SK-N-SH treated with all-trans-retinoic acid at 6 μM for 48 hours (cell line): ENCODE data around the gene GP2.

ENCODE experiments used
- ATAC-seq: fragments of 200-7000 bp; cut with Tn5 transposase; 3 replicates; pipeline ENCODE4 v1.9.1; 2020; ENCODE audit warnings: mild to moderate bottlenecking, moderate library complexity
- ARNTL ChIP-seq: fragments of 450-650 bp; formaldehyde crosslinking; IDR thresholded peaks from 2 replicates; pipeline ENCODE4 v1.5.0; 2020; ENCODE audit warnings: low read depth, mild to moderate bottlenecking, moderate library complexity, borderline replicate concordance
- BACH2 ChIP-seq: fragments of 250-450 bp; sonication (Bioruptor Pico); IDR thresholded peaks from 2 replicates; pipeline ENCODE4 v1.9.0; 2021; ENCODE audit warnings: mild to moderate bottlenecking, borderline replicate concordance
- CREB5 ChIP-seq: fragments of 250-450 bp; sonication (Bioruptor Pico); IDR thresholded peaks from 2 replicates; pipeline ENCODE4 v1.5.1; 2020; ENCODE audit warnings: low read depth, mild to moderate bottlenecking, moderate library complexity
- CSDC2 ChIP-seq: fragments of 250-450 bp; sonication (Bioruptor Pico); IDR thresholded peaks from 2 replicates; pipeline ENCODE4 v1.5.0; 2020; ENCODE audit warnings: mild to moderate bottlenecking, moderate library complexity
- CSRNP3 ChIP-seq: fragments of 250-450 bp; sonication (Bioruptor Pico); IDR thresholded peaks from 2 replicates; pipeline ENCODE4 v1.5.1; 2021; ENCODE audit warnings: mild to moderate bottlenecking, moderate library complexity
- ESRRG ChIP-seq: fragments of 250-450 bp; sonication (Bioruptor Pico); IDR thresholded peaks from 2 replicates; pipeline ENCODE4 v1.6.1; 2021; ENCODE audit warnings: mild to moderate bottlenecking
- GLIS3 ChIP-seq: fragments of 250-450 bp; sonication (Bioruptor Pico); IDR thresholded peaks from 2 replicates; pipeline ENCODE4 v1.5.0; 2020; ENCODE audit warnings: mild to moderate bottlenecking, moderate library complexity
- ISL1 ChIP-seq: fragments of 250-450 bp; sonication (Bioruptor Pico); IDR thresholded peaks from 2 replicates; pipeline ENCODE4 v2.1.2; 2022; ENCODE audit warnings: mild to moderate bottlenecking, moderate library complexity
- OSR1 ChIP-seq: fragments of 250-450 bp; sonication (Bioruptor Pico); IDR thresholded peaks from 2 replicates; pipeline ENCODE4 v1.8.0; 2022; ENCODE audit warnings: moderate library complexity, mild to moderate bottlenecking, inconsistent platforms
- POU6F1 ChIP-seq: fragments of 250-450 bp; sonication (Bioruptor Pico); IDR thresholded peaks from 2 replicates; pipeline ENCODE4 v1.8.0; 2021; ENCODE audit warnings: low read depth, mild to moderate bottlenecking, moderate library complexity, borderline replicate concordance
- PPARA ChIP-seq: fragments of 250-450 bp; sonication (Bioruptor Pico); IDR thresholded peaks from 2 replicates; pipeline ENCODE4 v1.5.0; 2020; ENCODE audit warnings: mild to moderate bottlenecking, borderline replicate concordance
- RARB ChIP-seq: fragments of 250-450 bp; sonication (Bioruptor Pico); IDR thresholded peaks from 2 replicates; pipeline ENCODE4 v1.8.0; 2021; ENCODE audit warnings: mild to moderate bottlenecking, moderate library complexity
- SNAI2 ChIP-seq: fragments of 250-450 bp; sonication (Bioruptor Pico); IDR thresholded peaks from 2 replicates; pipeline ENCODE4 v1.5.0; 2020; ENCODE audit warnings: mild to moderate bottlenecking, moderate library complexity
- TCF4 ChIP-seq: fragments of 250-450 bp; sonication (Bioruptor Pico); IDR thresholded peaks from 2 replicates; pipeline ENCODE4 v1.8.0; 2021; ENCODE audit warnings: mild to moderate bottlenecking, moderate library complexity, borderline replicate concordance
- TOX ChIP-seq: fragments of 250-450 bp; sonication (Bioruptor Pico); IDR thresholded peaks from 2 replicates; pipeline ENCODE4 v1.8.0; 2021; ENCODE audit warnings: mild to moderate bottlenecking, moderate library complexity, borderline replicate concordance
- ZC3H10 ChIP-seq: fragments of 250-450 bp; sonication (Bioruptor Pico); IDR thresholded peaks from 2 replicates; pipeline ENCODE4 v1.5.1; 2021; ENCODE audit warnings: mild to moderate bottlenecking, moderate library complexity
- ZFP30 ChIP-seq: fragments of 450-650 bp; formaldehyde crosslinking; IDR thresholded peaks from 2 replicates; pipeline ENCODE4 v1.5.0; 2022; ENCODE audit warnings: mild to moderate bottlenecking, moderate library complexity
- ZNF565 ChIP-seq: fragments of 450-650 bp; formaldehyde crosslinking; conservative IDR thresholded peaks from 2 replicates; pipeline ENCODE4 v1.5.0; 2020; ENCODE audit warnings: low read depth, mild to moderate bottlenecking, moderate library complexity
- ZNF70 ChIP-seq: fragments of 450-650 bp; formaldehyde crosslinking; IDR thresholded peaks from 2 replicates; pipeline ENCODE4 v1.5.0; 2020; ENCODE audit warnings: mild to moderate bottlenecking, moderate library complexity
- ZNF8 ChIP-seq: fragments of 450-650 bp; formaldehyde crosslinking; IDR thresholded peaks from 2 replicates; pipeline ENCODE4 v1.5.0; 2020; ENCODE audit warnings: mild to moderate bottlenecking, moderate library complexity

The GP2 gene

GRCh38 chr16:20344611-20345010 is 17.3 kb upstream of the GP2 start:
- TF ChIP-seq ESRRG = no peak
- TF ChIP-seq BACH2 (CRISPR knock-in tag) = no peak
- TF ChIP-seq OSR1 (CRISPR knock-in tag) = no peak
- no peak for TF ChIP-seq POU6F1
- no peak for TF ChIP-seq ZNF8 (CRISPR knock-in tag)
- TF ChIP-seq TCF4 = no peak
- TF ChIP-seq ZC3H10 = no peak
- TF ChIP-seq PPARA (CRISPR knock-in tag) = no peak
- no peak for TF ChIP-seq TOX (CRISPR knock-in tag)
- no peak for TF ChIP-seq ISL1 (CRISPR knock-in tag)
- TF ChIP-seq CSDC2 = no peak
- TF ChIP-seq CSRNP3 (CRISPR knock-in tag) = no peak
- TF ChIP-seq, all 23 proteins: peak for 0
- no peak for ATAC-seq

- ATAC-seq = no peak
- TF ChIP-seq OSR1 (CRISPR knock-in tag) = no peak
- no peak for TF ChIP-seq ZNF565
- TF ChIP-seq ESRRG = no peak
- no peak for TF ChIP-seq RARB (CRISPR knock-in tag)
- TF ChIP-seq ZNF70 (CRISPR knock-in tag) = no peak
- no peak for TF ChIP-seq ZC3H10
- TF ChIP-seq CSDC2 = no peak
- no peak for TF ChIP-seq TOX (CRISPR knock-in tag)
- TF ChIP-seq POU6F1 = no peak
- TF ChIP-seq GLIS3 (CRISPR knock-in tag) = no peak
- no peak for TF ChIP-seq SNAI2 (CRISPR knock-in tag)
- no peak for TF ChIP-seq ISL1 (CRISPR knock-in tag)
- TF ChIP-seq ZFP30 (CRISPR knock-in tag) = no peak
- TF ChIP-seq ARNTL (CRISPR knock-in tag) = no peak
- TF ChIP-seq CREB5 = no peak
- TF ChIP-seq PPARA (CRISPR knock-in tag) = no peak
- TF ChIP-seq CSRNP3 (CRISPR knock-in tag) = no peak
- no peak for TF ChIP-seq ZNF8 (CRISPR knock-in tag)
Measured at GRCh38 chr16:20339744-20340143, 12.4 kb upstream of the GP2 start.

DNA sequence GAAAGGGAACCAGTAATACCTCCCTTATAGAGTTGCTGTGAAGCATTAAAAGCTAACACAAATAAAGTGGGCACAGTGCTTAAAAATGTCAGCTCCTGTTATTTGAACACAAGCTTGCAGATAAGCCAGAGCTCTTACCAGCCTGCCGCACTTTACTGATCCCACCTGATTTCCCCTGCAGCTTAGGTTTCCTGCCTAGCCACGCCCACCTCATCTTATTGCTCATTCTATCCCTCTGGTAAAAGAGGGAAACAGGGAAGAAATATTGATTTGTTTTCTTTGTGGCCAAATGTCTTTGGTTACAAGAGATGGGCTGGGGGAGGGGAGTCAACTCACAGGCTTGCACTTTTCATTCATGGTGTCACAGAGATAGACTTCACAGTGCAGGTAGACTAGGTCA is 9.6 kb upstream of the GP2 start:
- ATAC-seq = no peak
- no peak for TF ChIP-seq CREB5
- no peak for TF ChIP-seq TCF4
- no peak for TF ChIP-seq TOX (CRISPR knock-in tag)
- TF ChIP-seq PPARA (CRISPR knock-in tag) = no peak
- no peak for TF ChIP-seq CSDC2
- TF ChIP-seq ZC3H10 = no peak
- TF ChIP-seq ZNF8 (CRISPR knock-in tag) = no peak

DNA sequence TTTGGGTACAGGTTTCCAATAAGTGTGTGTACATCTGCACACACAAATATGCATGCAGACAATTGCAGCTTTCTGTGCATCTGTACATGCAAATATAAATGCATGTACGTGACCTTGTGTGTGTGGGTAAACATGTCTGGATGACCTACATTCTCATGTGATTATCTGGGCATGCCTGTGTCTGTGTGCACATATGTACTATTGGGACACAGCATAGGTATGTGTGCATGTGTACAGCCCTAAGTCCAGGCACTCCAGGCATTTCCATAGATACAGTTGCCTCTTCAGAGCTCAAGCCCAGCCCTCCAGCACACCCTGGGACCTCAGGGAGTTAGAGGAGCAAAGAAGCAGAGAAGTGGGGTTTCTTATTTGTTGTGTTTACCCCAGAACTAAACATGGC is 7.1 kb upstream of the GP2 start:
- TF ChIP-seq BACH2 (CRISPR knock-in tag) = no peak
- TF ChIP-seq CSRNP3 (CRISPR knock-in tag) = no peak
- TF ChIP-seq ZNF70 (CRISPR knock-in tag) = no peak
- ATAC-seq = no peak
